ENCODE measurements around the gene ABCC3.
A peak's percentile ranks its signal among the peaks of the same experiment; 100 is the strongest.

ABCC3 gene

DNA sequence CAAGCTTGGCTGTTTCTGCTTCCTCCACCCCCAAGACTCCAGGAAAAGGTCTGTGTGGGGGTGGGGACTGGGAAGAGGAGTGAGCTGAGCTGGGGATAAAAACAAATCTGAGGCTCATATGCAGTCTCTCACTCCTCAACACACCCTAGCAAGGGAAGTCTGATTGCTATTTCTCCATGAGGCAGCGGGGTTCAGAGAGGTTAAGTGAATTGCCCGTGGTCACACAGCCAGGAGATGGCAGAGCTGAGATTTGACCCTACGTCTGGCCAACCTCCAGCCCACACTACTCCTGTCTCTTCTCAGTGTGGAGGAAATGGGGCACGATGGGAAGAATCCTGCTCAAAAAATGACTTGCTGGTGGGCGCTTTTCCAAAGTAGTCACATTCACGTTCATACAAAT is 4.8 kb upstream of the ABCC3 start:
- DNase-seq (ENCODE audit: low spot score) = no peak

DNA sequence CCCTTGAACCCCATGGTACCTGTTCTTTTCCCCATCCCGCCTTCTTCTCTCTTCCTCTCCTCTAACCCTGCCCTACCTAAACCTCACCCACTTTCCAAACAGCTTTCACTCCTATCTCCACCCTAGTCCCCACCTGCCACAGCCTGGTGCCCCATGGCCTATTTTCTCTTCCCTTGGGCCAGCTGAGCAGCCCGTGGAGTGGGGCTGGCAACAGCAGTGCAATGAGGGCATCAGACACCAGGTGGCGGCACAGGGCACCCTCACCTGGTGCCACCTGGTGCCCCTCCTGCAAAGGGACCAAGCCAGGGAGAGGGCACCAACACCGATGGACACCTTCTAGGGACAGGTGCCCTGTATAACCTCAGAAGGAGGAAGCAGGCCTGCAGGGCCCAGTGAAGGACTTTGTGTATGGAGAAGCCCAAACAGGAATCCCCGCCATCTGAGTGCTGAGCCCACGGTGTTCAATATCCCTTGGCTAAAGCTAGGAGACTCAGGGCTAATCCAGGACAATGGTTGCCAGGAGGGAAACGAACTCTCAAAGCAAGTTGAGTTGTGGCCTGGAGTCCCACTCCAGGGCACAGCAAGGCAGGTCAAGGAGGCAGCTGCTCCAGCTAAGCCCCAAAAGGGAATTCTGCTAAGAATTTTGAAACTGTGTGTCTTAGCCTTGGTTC is 4.0 kb upstream of the ABCC3 start:
- peak; percentile 68 for DNase-seq (ENCODE audit: low spot score)

DNA sequence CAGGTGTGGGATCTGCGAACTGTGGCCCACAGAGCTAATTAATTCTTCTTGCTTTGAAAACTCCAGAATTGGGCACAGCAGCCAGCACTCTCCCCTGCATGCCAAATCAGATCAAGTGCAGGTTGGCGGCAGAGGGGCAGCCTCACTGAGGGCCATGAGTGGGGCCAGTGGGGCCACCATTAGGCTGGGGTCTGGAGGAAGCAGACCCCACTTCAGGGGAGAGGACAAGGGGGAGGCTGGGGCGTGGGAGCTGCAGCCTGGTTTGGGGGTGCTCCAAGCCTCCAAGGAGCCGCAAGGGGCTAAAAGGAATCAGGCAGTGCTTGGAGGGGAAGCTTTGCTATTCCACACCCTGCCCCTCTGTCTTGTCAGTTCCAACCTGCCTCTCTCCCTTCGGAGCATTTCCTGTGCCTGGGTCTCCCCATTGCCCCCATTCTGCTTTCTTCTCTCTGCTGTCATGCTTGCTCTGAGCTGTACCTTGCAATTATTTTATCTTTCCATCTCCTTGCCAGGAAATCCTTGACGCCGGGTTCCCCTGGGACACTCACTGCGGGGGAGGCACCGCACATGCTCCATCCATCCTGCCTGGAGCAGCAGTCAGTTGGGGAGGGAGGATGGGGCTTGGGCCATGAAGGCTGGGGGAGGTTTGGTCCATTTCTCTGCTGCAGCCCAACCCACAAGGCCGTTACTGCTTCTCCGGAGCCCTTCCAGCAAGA is 3.3 kb upstream of the ABCC3 start:
- no peak for DNase-seq (ENCODE audit: low spot score)

DNA sequence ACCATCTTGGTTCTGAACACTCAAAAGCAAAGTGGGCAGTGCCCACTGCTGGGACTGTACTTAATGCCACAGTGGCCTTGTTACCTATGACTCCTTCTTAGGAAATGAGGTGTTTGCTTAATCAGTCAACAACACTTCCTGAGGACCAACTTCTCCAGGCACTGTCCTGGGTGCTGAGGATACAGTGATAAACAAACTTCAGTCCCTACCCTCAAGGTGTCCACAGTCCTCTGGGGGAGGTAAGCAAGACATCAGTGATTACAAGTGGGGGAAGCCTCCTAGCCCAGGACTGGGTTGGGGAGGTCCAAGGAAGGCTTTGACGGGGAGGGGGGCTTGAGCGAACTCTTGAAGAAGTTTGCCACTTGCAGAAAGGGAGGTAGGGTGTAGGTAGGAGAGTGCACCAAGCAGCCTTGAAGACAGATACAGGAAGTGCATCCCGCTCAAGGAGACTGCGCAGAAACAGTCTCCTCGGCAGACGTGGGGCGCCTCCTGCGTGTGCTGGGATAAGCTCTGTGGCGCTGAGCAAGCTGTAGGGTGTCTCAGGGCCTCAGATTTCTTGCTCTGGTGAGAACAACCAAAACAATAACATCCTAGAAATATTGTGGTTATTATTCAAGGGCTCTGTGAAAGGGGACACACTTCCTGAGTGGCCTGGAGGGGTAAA is 2.6 kb upstream of the ABCC3 start:
- no peak for DNase-seq (ENCODE audit: low spot score)

DNA sequence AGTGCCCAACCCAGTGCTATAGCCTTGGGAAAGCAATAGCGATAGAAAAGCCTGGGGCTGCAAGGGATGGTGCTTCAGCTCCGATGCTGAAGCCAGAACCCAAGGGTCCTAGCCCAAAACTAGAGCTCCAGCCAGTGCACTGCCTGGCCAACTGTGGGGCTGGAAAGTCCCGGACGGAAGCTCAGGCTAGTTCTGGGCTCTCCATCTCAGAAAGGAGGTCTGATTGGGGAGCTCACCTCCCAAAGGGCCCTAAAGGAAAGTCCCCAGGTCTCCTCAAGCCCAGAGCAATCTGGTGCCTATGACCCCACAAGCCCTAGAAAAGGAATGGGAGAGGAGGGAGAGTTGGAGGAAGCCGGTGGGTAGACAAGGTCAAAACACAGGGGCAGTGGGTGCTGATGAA is 2.0 kb upstream of the ABCC3 start:
- DNase-seq (ENCODE audit: low spot score) = no peak

DNA sequence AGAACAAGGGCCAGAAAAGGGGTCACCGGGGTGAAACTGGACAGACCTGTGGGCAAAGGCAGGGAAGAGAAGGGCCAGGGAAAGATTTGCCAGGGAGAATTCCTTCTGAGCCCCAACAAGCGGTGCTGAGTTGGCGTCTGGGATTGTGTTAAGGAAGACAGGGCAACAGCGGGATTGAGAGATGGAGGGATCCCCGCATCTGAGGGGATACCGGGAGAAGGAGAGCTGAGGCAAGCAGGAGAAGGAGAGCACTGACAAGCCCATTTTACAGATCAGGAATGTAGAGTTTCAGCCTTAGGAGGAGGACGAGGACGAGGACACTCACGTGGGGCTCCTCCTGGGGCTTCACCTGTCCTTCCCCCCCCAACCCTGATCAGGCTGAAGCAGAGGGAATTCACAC is 998 bp upstream of the ABCC3 start:
- no peak for DNase-seq (ENCODE audit: low spot score)

DNA sequence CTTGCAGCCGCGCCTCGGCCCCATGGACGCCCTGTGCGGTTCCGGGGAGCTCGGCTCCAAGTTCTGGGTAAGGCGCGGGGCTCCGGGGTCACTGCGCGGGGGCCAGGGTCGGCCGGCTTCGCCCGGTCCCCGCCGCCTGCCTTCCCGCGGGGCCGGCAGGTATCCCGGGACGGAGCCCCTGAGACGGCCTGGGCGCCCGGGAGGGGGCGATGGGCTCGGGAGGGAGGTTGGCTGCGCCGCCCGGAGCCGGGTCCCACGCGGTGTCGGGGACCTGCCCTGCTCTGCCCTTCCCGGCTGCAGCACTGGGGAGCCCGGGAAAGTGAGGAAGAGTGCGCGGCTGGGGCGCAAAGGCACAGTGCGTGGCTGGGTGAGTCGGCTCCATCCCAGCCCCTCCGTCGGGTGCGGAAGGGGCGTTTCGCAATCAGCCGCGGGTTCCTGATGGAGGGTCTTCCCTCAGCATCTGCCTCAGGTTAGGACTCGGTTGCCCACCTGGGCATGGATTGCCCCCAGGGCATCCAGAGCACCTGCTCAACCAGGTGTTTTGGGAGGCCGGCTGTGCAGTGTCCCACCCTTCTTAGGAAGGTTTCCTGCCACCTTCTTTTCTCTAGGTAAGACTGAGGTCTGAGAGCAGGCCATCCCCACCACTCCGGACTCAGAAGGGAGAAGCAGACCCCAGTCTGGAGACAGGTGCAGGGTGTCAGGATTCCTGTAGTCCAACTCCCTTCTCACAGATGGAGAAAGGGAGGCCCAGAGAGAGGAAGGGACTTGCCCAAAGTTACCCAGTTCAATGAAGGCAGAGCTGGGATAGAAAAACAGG is 442 bp downstream of the ABCC3 start:
- DNase-seq (ENCODE audit: low spot score) = peak; percentile 59

DNA sequence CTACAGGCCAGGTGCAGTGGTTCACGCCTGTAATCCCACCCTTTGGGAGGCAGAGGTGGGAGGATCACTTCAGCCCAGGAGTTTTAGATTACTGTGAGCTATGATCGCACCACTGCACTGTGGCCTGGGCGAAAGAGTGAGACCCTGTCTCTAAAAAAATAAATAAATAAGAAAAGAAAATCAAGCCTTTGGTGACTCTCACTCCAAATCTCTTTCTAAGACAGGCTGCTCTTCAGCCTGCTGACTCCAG is 976 bp downstream of the ABCC3 start:
- no peak for DNase-seq (ENCODE audit: low spot score)

DNA sequence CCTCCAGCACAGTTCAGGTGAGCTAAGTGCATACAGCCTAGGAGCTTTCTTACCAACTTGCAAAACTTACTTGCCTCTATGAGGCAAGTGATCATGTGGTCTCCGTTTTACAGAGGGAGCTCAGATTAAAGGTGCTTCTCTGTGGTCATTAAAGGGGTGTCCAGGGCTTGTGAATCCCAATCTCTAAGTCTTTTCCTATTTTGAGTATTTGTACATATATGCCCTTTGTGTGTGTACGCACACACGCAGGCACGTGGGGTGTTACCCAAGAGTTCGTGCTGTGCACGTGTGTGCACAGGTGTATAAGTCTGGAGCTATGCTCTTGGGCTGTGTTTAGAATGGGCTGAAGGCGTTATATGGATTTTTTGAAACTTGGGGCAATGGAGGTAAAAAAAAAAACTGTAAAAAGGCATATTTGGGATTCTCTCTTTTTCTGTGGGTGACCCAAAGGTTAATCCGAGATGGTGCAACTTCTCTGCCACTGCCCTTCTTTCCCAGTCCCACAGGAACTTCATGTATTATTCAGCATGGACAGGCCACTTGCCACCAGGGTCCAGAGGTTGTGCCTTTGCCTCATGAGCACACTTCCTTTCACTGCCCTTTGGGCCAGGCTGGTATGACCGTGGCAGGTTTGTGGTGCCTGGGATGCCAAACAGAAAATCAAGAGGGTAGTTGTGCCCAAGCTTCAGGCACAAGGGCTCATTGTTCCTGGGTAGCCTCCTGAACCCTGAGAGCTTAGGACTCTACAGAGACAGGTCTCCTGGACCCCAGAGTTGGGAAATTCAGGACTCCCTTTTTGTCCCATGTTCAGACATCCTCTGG is 1.5 kb downstream of the ABCC3 start:
- no peak for DNase-seq (ENCODE audit: low spot score)

DNA sequence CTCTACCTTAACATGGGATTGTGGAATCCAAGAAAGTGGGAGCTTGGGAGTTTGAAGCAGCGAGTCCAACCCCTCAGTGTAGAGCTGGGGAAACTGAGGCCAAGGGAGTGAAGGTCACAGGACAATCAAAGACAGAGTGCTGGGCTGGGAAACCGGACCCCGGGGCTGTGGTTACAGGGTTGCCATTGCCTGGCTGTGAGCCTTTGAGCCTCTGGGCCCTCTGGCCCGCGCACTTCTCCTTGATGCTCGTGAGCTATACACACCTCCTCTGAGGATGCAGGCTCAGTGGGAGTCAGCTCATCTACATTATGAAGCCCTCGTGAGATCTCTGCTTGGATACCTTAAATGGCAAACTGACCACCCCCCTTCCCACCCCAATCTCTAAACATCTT is 2.1 kb downstream of the ABCC3 start:
- no peak for DNase-seq (ENCODE audit: low spot score)

DNA sequence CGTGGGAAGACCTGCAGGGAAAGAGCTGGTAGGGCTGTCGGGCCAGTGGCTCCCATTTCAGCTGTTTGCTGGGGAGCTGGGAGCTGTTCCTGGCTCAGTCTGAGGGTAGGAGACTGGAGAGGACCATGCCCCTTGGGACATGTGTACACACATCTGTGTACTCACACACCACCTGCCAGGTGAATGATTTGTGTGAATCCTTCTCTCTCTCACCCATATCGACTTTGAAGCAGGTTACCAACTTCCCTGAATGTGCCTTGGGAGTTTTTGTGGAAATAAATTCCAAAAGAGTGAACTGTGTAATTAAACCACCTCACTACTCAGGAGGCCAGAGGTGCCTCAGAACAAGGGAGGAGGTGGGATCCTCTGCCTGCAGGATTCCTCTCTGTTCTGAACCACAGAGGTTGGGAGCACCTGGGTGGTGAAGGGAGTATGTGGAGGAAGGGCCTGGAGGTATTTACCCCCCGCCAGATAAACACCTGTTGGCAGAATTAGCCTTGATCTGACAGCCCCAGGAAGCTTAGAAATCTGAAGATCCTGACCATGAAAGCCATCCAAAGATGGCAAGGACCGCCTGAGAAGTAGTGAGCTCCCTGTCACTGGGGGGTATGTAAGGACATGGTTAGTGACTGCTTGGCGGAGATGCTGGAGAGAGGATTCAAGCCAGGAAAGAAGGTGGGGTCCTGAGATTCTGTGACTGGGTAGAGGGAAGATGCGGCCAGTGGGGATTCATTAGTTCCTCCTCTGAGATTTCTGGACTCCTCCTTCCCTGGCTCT is 3.3 kb downstream of the ABCC3 start:
- no peak for DNase-seq (ENCODE audit: low spot score)

DNA sequence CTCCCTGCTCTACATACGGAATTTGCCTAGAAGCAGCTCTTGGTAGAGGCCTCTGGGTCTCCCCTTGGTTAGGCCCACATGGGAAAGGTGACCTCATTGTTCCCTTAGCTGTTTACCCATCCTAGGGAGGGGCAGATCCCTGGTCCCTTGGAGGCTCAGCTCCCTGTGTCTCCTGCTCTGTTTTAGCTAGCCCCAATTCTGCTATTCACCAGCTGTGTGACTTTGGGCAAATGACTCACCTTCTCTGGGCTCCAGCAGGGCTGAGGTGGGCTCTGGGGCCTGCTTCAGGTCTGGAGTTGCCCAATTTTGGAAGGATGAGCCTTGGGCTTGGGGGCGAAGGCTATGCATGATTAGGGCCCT is 3.9 kb downstream of the ABCC3 start:
- peak; percentile 62 for DNase-seq (ENCODE audit: low spot score)

DNA sequence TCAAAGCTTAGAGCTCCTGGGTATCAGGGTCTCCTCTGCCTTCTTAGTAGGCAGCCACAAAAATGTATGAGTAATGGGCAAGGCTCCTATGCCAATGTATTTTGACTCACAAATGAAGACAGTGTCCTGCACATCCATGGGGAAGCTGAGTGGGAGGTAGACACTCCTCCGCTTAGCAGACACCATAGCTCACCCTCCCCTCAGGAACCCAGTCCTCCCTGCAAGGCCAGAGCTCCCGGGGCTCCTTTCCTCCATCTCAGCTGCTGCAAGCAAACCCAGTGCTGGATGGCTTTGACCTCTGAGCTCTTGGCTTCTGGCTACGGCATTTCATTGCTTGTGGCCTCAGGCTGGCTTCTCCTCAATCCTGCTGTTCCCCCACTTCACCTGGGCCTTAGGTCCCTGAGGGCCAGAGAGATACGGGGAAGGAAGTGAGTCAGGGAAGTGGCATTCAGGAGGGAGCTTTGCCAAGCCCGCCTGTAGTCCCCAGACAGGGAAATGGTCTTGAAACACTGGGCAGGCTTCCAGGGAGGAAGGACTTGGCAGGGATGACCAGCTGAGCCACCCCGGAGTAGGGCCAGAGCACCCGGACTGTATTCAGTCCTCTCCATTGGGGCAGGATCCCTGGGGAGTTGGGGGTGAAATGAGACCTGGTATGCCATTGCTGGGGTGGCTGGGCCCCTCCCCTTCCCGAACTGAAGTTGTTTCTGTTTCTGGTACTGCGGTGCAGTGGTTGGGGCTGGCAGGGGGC is 4.5 kb downstream of the ABCC3 start:
- peak; percentile 95 for DNase-seq (ENCODE audit: low spot score)

DNA sequence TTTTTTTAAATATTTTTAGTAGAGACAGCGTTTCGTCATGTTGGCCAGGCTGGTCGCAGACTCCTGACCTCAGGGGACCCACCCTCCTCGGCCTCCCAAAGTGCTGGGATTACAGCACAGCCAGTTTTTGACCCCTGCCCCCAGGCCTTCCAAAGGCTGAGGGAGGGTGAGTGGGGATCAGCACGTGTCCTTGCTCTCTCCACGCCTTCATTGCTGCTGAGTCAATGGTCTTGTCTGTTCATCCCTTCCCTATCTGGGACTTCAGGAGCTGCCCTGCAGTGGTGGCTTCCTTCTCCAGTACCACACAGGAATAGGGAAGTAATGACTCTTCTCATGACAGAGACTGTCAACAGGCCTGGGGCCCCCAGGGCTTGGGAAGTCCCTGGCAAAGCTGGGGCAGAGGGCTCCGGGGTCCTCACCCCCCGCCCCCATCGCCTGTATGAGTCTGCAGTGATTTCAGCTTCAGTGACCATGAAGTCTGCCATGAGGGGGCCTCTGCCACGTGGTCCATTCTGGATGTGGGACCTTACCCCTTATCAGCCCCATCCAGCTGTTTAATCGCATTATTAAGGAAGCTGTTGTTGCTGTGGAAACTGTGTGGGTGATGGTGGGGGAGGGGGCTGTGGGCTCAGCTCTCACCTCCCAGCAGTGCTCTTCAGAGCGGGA is 6.1 kb downstream of the ABCC3 start:
- no peak for DNase-seq (ENCODE audit: low spot score)

DNA sequence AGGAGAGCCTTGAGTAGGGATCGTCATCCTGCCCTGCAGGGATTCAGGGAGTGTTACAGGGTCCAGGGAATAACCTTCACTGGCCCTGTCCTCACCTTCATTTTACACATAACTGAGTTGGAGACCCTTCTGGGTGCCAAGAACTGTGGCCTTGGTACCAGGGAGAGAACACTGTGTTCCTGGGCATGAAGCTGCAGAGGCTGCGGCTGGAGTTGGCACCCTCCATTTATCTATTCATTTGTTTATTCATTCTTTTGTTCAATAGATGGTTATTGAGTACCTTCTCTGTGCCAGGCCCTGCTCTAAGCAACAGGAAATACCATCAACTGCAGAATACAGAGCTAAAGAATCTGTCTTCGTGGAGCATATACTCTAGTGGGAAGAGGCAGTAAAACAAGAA is 6.7 kb downstream of the ABCC3 start:
- no peak for DNase-seq (ENCODE audit: low spot score)

DNA sequence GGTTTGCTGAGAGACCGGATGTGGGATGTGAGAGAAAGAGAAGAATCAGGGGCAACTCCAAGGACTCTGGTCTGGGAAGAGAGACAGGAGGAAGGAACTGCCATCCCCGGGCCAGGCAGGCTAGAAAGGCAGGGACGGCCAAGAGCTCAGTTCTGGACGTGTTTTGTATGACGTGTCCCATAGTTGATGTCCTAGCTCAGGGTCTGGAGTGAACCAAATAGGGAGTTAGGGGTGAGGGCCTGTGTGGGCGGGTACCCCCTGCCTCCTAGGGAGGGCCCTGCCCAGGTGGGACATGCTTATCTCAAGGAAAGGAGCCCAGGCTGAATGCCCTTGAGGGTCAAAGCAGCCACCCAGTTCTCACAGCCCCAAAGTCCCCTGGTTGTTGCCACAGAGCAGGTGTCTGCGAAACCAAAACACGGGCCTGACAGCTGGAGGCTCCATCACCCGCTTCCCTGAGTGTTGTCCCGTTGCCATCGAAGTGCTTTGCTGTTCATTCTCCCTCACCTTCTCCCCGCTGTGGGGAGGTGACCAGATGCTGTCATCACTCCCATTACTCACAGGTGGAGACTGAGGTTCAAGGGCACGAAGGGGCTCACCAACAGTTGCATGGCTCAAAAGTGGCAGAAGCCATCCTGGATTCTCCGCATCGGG is 7.5 kb downstream of the ABCC3 start:
- no peak for DNase-seq (ENCODE audit: low spot score)

DNA sequence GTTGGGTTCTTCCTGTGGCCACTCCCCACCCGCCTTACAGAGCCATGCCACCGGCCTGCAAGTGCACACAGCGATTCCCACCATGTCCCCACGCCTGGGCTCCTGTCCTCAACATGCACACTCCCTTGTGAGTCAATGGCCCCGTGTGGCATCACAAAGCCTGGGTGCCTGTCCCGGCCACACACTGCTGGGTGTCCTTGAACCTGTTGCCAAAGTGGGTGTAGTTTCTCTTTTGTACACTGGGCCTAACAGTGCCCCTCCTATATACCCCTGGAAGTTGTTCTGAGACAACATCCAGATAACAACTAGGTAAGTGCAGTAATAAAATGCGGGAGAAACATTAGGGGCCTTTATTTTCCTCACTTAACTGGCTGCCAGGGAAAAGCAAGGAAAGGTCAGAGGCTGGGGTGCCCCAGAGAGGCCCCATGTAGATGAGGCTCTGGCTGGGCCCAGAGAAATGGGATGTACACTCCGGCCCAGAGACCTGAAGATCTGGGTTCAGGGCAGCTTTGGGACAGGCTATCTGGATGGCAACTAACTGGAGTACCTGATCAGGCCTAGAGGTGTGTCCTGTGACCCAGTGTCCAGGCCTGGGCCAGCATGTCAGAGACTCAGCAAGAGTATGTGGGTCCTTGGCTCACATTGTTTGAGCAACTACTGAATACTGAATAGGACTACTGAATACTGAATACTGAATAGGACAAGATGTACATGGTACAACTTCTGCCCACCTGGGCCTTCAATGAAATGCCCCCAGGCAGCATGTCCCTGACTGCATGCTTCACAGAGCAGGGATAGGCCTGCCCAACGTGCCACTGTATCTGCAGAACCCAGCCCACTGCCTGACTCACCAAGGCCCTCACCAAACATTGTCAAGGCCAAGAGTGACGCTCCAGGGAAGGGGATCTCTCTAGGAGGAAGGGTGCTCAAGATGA is 8.3 kb downstream of the ABCC3 start:
- no peak for DNase-seq (ENCODE audit: low spot score)

Measured in GM03348 (cell line).